ENCODE results near the gene GAS1.

GRCh38 chr9:86987900-86988299 is 40.6 kb upstream of the GAS1 start:
- TF ChIP-seq CTCF (IDR thresholded peaks at IDR 0.05 in 4 of 5, conservative IDR thresholded peaks at IDR 0.05 in 1 of 5): no peak
- TF ChIP-seq POLR2A (IDR thresholded peaks at IDR 0.05): no peak

Measured in gastrocnemius medialis (tissue), 4 donors.